ENCODE measurements around the gene PHC1. TPM values are rescaled to one million over a fixed set of nuclear protein-coding genes. Genes with fewer than 3 reads are reported as not detected.
A peak's percentile ranks its signal among the peaks of the same experiment; 100 is the strongest.

The PHC1 gene
- total and polyA plus RNA-seq, 5 donors from 2014 or later, result 15.5 to 46.6 (median 16.8) TPM

GRCh38 chr12:8911606-8912268 is 2.6 kb upstream of the PHC1 start:
- Mint-ChIP-seq H3K9me3 (no peaks in the 10 kb centered on the region), H3K27me3 (no peaks in the 10 kb centered on the region), H3K36me3 (no peaks in the 10 kb centered on the region), H3K4me3 (peak overlapping the region in 1 of 4 donors; percentile 21), H3K4me1 (peaks cover 0 to 18% (median 13%) of the 10 kb centered on the region in 4 donors), H3K27ac (no peak overlapping the region)
- no peaks in the 10 kb centered on the region for H3K9me3 ChIP-seq (ENCODE audit: control insufficient read depth in 2 of 2, low read length in 2 of 2)
- H3K4me1 ChIP-seq (ENCODE audit: control insufficient read depth, insufficient read depth, low read length, poor library complexity, severe bottlenecking), result peaks cover 29% of the 10 kb centered on the region
- no peaks in the 10 kb centered on the region for H3K27me3 ChIP-seq (ENCODE audit: control insufficient read depth, insufficient read depth, low read length)
- H3K36me3 ChIP-seq (ENCODE audit: control insufficient read depth, insufficient read depth, low read length), result no peaks in the 10 kb centered on the region
- no peak overlapping the region for H3K27ac ChIP-seq (ENCODE audit: insufficient read depth, low read length, poor library complexity, severe bottlenecking)
- no peak for ATAC-seq (ENCODE audit: low read depth in 2 of 2)
- no peak for DNase-seq
- no peak overlapping the region for H3K4me3 ChIP-seq (ENCODE audit: low read depth, low read length)

GRCh38 chr12:8912914-8913313 is 1.4 kb upstream of the PHC1 start:
- no peaks in the 10 kb centered on the region for H3K36me3 Mint-ChIP-seq
- H3K27me3 Mint-ChIP-seq, result no peaks in the 10 kb centered on the region
- Histone ChIP-seq H3K27ac (ENCODE audit: insufficient read depth, low read length, poor library complexity, severe bottlenecking) (peak overlapping the region; percentile 48), H3K27me3 (ENCODE audit: control insufficient read depth, insufficient read depth, low read length) (no peaks in the 10 kb centered on the region), H3K4me3 (ENCODE audit: low read depth, low read length) (no peak overlapping the region), H3K4me1 (ENCODE audit: control insufficient read depth, insufficient read depth, low read length, poor library complexity, severe bottlenecking) (peaks cover 29% of the 10 kb centered on the region), H3K9me3 (ENCODE audit: control insufficient read depth in 2 of 2, low read length in 2 of 2) (no peaks in the 10 kb centered on the region), H3K36me3 (ENCODE audit: control insufficient read depth, insufficient read depth, low read length) (no peaks in the 10 kb centered on the region)
- H3K4me1 Mint-ChIP-seq, result peaks cover 0 to 18% (median 13%) of the 10 kb centered on the region in 4 donors
- ATAC-seq (ENCODE audit: low read depth in 2 of 2), result no peak
- DNase-seq, result peak in 2 of 3 donors; percentile 32 to 38
- peak overlapping the region; percentile 87 to 95 (median 93) for H3K4me3 Mint-ChIP-seq
- no peaks in the 10 kb centered on the region for H3K9me3 Mint-ChIP-seq
- peak overlapping the region; percentile 61 to 96 (median 96) for H3K27ac Mint-ChIP-seq

GRCh38 chr12:8913702-8914032 is 642 bp upstream of the PHC1 start:
- H3K27me3 ChIP-seq (ENCODE audit: control insufficient read depth, insufficient read depth, low read length), result no peaks in the 10 kb centered on the region

DNA sequence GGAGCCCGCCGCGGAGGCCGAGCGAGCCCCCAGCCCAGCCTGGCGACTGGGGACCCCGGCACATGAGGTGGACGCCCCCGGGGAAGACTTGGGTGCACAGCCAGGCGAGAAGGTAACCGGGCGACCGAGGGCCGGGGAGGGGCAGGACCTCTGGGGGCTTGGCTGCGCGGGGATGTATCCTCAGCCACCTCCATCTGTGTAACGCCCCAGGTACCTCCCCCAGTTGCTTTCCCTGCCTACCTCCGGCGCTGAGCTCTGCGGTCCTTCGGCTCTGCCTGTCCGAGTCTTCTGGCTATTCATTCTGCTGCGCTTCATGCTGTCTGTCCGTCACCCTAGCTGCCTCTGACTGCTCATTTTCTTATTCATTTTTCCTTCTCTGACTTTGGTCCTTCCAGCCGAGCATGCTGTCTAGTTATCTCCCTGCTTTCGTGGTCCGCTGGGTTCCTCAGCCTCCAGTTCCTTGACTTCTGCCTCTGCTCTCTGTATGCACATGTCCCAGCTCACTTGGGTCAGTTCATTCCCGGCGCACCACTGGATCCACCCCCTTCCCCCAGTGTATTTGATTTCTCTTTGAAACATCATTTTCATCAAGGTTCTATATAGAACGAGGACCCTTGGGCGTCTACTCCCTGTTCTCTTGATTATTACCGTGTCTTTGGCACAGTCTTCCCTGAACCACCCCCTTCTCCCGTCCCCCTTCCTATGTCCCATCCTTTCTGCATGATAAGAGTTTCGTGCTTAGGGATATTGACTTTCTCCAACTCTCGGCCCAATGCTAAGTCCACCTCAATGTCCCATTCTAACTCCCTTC is 612 bp downstream of the PHC1 start:
- peaks cover 8% of the 10 kb centered on the region for H3K36me3 ChIP-seq (ENCODE audit: control insufficient read depth, insufficient read depth, low read length)
- H3K27me3 Mint-ChIP-seq, result no peaks in the 10 kb centered on the region
- no peaks in the 10 kb centered on the region for H3K27me3 ChIP-seq (ENCODE audit: control insufficient read depth, insufficient read depth, low read length)
- H3K36me3 Mint-ChIP-seq, result peaks cover 6% of the 10 kb centered on the region
- no peaks in the 10 kb centered on the region for H3K9me3 ChIP-seq (ENCODE audit: control insufficient read depth in 2 of 2, low read length in 2 of 2)
- peak overlapping the region; percentile 94 for H3K4me3 ChIP-seq (ENCODE audit: low read depth, low read length)
- peaks cover 0 to 18% (median 13%) of the 10 kb centered on the region in 4 donors for H3K4me1 Mint-ChIP-seq
- H3K4me3 Mint-ChIP-seq, result no peak overlapping the region
- H3K9me3 Mint-ChIP-seq, result no peaks in the 10 kb centered on the region
- H3K27ac ChIP-seq (ENCODE audit: insufficient read depth, low read length, poor library complexity, severe bottlenecking), result peak overlapping the region; percentile 37
- no peak overlapping the region for H3K27ac Mint-ChIP-seq
- peak; percentile 73 to 79 for ATAC-seq (ENCODE audit: low read depth in 2 of 2)
- H3K4me1 ChIP-seq (ENCODE audit: control insufficient read depth, insufficient read depth, low read length, poor library complexity, severe bottlenecking), result peaks cover 29% of the 10 kb centered on the region
- peak; percentile 58 to 73 (median 61) for DNase-seq

More at GRCh38 chr12:8913702-8914032, 642 bp upstream of the PHC1 start:
- no peaks in the 10 kb centered on the region for H3K27me3 Mint-ChIP-seq
- H3K27ac Mint-ChIP-seq, result peak overlapping the region; percentile 60 to 96 (median 96)
- Histone ChIP-seq H3K36me3 (ENCODE audit: control insufficient read depth, insufficient read depth, low read length) (peaks cover 2% of the 10 kb centered on the region), H3K9me3 (ENCODE audit: control insufficient read depth in 2 of 2, low read length in 2 of 2) (no peaks in the 10 kb centered on the region), H3K27ac (ENCODE audit: insufficient read depth, low read length, poor library complexity, severe bottlenecking) (peak overlapping the region; percentile 86), H3K4me3 (ENCODE audit: low read depth, low read length) (peak overlapping the region; percentile 74), H3K4me1 (ENCODE audit: control insufficient read depth, insufficient read depth, low read length, poor library complexity, severe bottlenecking) (peaks cover 29% of the 10 kb centered on the region)
- peaks cover 3% of the 10 kb centered on the region for H3K36me3 Mint-ChIP-seq
- no peaks in the 10 kb centered on the region for H3K9me3 Mint-ChIP-seq
- peak overlapping the region; percentile 87 to 95 (median 93) for H3K4me3 Mint-ChIP-seq
- no peak for ATAC-seq (ENCODE audit: low read depth in 2 of 2)
- no peak for DNase-seq
- peaks cover 0 to 18% (median 13%) of the 10 kb centered on the region in 4 donors for H3K4me1 Mint-ChIP-seq

DNA sequence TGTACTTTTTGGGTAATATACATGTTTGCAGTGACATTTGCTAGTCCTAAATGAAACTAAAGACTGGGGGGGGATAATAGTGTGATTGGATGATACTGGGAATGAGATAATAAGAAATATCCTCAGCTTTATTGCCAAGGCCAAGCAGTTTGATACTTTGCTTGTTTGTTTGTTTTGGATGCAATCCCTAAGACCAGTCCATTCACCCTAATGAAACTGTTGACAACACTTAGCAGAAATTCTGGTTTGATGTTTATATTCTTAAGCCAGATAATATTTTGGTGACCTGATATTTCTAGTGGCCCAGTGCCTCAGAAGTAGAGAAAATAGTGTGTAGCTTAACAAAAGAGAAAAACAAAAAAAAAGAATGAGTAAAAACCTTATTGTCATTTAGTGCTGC is 1.8 kb downstream of the PHC1 start:
- peak overlapping the region; percentile 94 for H3K4me3 ChIP-seq (ENCODE audit: low read depth, low read length)
- peaks cover 0 to 18% (median 13%) of the 10 kb centered on the region in 4 donors for H3K4me1 Mint-ChIP-seq

GRCh38 chr12:8917031-8917430 is 2.7 kb downstream of the PHC1 start:
- no peak overlapping the region for H3K27ac ChIP-seq (ENCODE audit: insufficient read depth, low read length, poor library complexity, severe bottlenecking)
- H3K27me3 Mint-ChIP-seq, result no peaks in the 10 kb centered on the region
- H3K36me3 Mint-ChIP-seq, result peaks cover 16% of the 10 kb centered on the region
- H3K36me3 ChIP-seq (ENCODE audit: control insufficient read depth, insufficient read depth, low read length), result peaks cover 22% of the 10 kb centered on the region
- ATAC-seq (ENCODE audit: low read depth in 2 of 2), result no peak
- no peak overlapping the region for H3K4me3 Mint-ChIP-seq
- no peak for DNase-seq
- peaks cover 29% of the 10 kb centered on the region for H3K4me1 ChIP-seq (ENCODE audit: control insufficient read depth, insufficient read depth, low read length, poor library complexity, severe bottlenecking)
- no peak overlapping the region for H3K27ac Mint-ChIP-seq
- no peaks in the 10 kb centered on the region for H3K9me3 ChIP-seq (ENCODE audit: control insufficient read depth in 2 of 2, low read length in 2 of 2)
- H3K4me3 ChIP-seq (ENCODE audit: low read depth, low read length), result no peak overlapping the region
- H3K4me1 Mint-ChIP-seq, result peaks cover 0 to 17% (median 13%) of the 10 kb centered on the region in 4 donors
- H3K9me3 Mint-ChIP-seq, result no peaks in the 10 kb centered on the region
- no peaks in the 10 kb centered on the region for H3K27me3 ChIP-seq (ENCODE audit: control insufficient read depth, insufficient read depth, low read length)

More for the DNA sequence above, 1.8 kb downstream of the PHC1 start:
- peaks cover 12% of the 10 kb centered on the region for H3K36me3 Mint-ChIP-seq
- Histone ChIP-seq H3K36me3 (ENCODE audit: control insufficient read depth, insufficient read depth, low read length) (peaks cover 14% of the 10 kb centered on the region), H3K4me1 (ENCODE audit: control insufficient read depth, insufficient read depth, low read length, poor library complexity, severe bottlenecking) (peaks cover 29% of the 10 kb centered on the region), H3K27me3 (ENCODE audit: control insufficient read depth, insufficient read depth, low read length) (no peaks in the 10 kb centered on the region), H3K9me3 (ENCODE audit: control insufficient read depth in 2 of 2, low read length in 2 of 2) (no peaks in the 10 kb centered on the region), H3K27ac (ENCODE audit: insufficient read depth, low read length, poor library complexity, severe bottlenecking) (no peak overlapping the region)
- H3K9me3 Mint-ChIP-seq, result no peaks in the 10 kb centered on the region
- DNase-seq (no peak), ATAC-seq (ENCODE audit: low read depth in 2 of 2) (no peak)
- H3K27me3 Mint-ChIP-seq, result no peaks in the 10 kb centered on the region
- H3K4me3 Mint-ChIP-seq, result no peak overlapping the region
- H3K27ac Mint-ChIP-seq, result no peak overlapping the region

DNA sequence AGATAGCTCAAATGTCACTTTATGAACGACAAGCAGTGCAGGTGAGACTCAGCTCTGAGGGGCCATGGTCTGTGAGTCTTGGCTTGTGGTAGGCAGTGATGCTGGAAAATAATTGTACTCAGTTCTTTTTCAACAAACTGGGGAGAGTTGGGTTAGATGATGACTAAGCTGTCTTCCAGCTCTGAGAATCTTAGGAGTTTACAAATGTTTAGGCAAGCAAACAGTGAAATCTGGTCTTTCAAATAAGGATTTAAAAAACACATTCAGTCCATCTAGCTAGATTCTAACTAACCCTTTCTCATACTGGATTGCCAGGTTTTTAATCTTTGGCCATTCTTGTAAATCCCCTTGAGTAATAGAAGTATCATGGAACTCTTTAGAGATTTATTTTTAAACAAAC is 3.4 kb downstream of the PHC1 start:
- Mint-ChIP-seq H3K4me1 (peaks cover 0 to 15% (median 11%) of the 10 kb centered on the region in 4 donors), H3K9me3 (peaks cover 0 to 2% (median 0%) of the 10 kb centered on the region in 7 donors), H3K27ac (no peak overlapping the region), H3K4me3 (no peak overlapping the region), H3K27me3 (no peaks in the 10 kb centered on the region), H3K36me3 (peaks cover 22% of the 10 kb centered on the region)
- Histone ChIP-seq H3K36me3 (ENCODE audit: control insufficient read depth, insufficient read depth, low read length) (peaks cover 28% of the 10 kb centered on the region), H3K9me3 (ENCODE audit: control insufficient read depth in 2 of 2, low read length in 2 of 2) (no peaks in the 10 kb centered on the region), H3K4me1 (ENCODE audit: control insufficient read depth, insufficient read depth, low read length, poor library complexity, severe bottlenecking) (peaks cover 26% of the 10 kb centered on the region), H3K27me3 (ENCODE audit: control insufficient read depth, insufficient read depth, low read length) (no peaks in the 10 kb centered on the region), H3K4me3 (ENCODE audit: low read depth, low read length) (no peak overlapping the region), H3K27ac (ENCODE audit: insufficient read depth, low read length, poor library complexity, severe bottlenecking) (no peak overlapping the region)
- DNase-seq, result no peak
- no peak for ATAC-seq (ENCODE audit: low read depth in 2 of 2)
